MM.1S (cell line): ENCODE results near the gene ALKBH2.

ENCODE experiments used
- DNase-seq: peaks from one replicate; pipeline ENCODE4 v3.0.0-alpha.2; 2015
- H2AFZ ChIP-seq: fragments of 300-600 bp; sonication (generic); 2 replicates; pipeline ENCODE4 v1.6.0; 2016; ENCODE audit warnings: antibody characterized with exemption, low read length
- H3F3A ChIP-seq: fragments of 300-600 bp; sonication (generic); 2 replicates; pipeline ENCODE4 v1.6.1; 2016; ENCODE audit warnings: mild to moderate bottlenecking, antibody characterized with exemption, low read length, moderate library complexity, mixed read lengths; ENCODE audit not compliant: insufficient read depth
- H3K27ac ChIP-seq: fragments of 300-600 bp; sonication (generic); 2 replicates; pipeline ENCODE4 v1.5.1; 2016; ENCODE audit warnings: mild to moderate bottlenecking, low read length
- H3K27me3 ChIP-seq: fragments of 300-600 bp; sonication (generic); replicated peaks from 2 replicates; pipeline ENCODE4 v1.6.0; 2016; ENCODE audit warnings: low read length; ENCODE audit not compliant: insufficient read depth
- H3K36me3 ChIP-seq: fragments of 300-600 bp; sonication (generic); replicated peaks from 2 replicates; pipeline ENCODE4 v1.6.1; 2016; ENCODE audit warnings: mild to moderate bottlenecking, low read length, mixed read lengths; ENCODE audit not compliant: insufficient read depth
- H3K4me1 ChIP-seq: fragments of 300-600 bp; sonication (generic); 2 replicates; pipeline ENCODE4 v1.6.1; 2016; ENCODE audit warnings: low read length, mixed read lengths
- H3K4me2 ChIP-seq: fragments of 300-600 bp; sonication (generic); 2 replicates; pipeline ENCODE4 v1.6.0; 2016; ENCODE audit warnings: low read depth, low read length
- H3K4me3 ChIP-seq: fragments of 300-600 bp; sonication (generic); 2 replicates; pipeline ENCODE4 v1.5.1; 2016; ENCODE audit warnings: low read length, mixed read lengths
- H3K79me2 ChIP-seq: fragments of 300-600 bp; sonication (generic); 2 replicates; pipeline ENCODE4 v1.6.1; 2016; ENCODE audit warnings: mixed run types, low read length, mixed read lengths
- H3K9ac ChIP-seq: fragments of 300-600 bp; sonication (generic); 2 replicates; pipeline ENCODE4 v1.6.1; 2016; ENCODE audit warnings: low read length, mixed read lengths
- H3K9me2 ChIP-seq: fragments of 300-600 bp; sonication (generic); replicated peaks from 2 replicates; pipeline ENCODE4 v1.6.1; 2016; ENCODE audit warnings: mild to moderate bottlenecking, low read length, mixed read lengths; ENCODE audit not compliant: insufficient read depth
- H3K9me3 ChIP-seq: fragments of 300-600 bp; sonication (generic); replicated peaks from 2 replicates; pipeline ENCODE4 v1.6.1; 2016; ENCODE audit warnings: mild to moderate bottlenecking, low read length, mixed read lengths; ENCODE audit not compliant: insufficient read depth
- H4K20me1 ChIP-seq: fragments of 300-600 bp; sonication (generic); 2 replicates; pipeline ENCODE4 v1.6.1; 2016; ENCODE audit warnings: mild to moderate bottlenecking, low read length, moderate library complexity, mixed read lengths; ENCODE audit not compliant: insufficient read depth
- EZH2 ChIP-seq: fragments of 300-600 bp; sonication (generic); optimal IDR thresholded peaks from 2 replicates; pipeline ENCODE3; 2017; ENCODE audit warnings: low read depth, mild to moderate bottlenecking, antibody characterized with exemption, low read length, mixed read lengths
- EZH2phosphoT487 ChIP-seq: fragments of 300-600 bp; sonication (generic); IDR thresholded peaks from 2 replicates; pipeline ENCODE4 v1.6.1; 2018; ENCODE audit warnings: antibody characterized with exemption, low read length
- TF ChIP-seq, protein P1 (sequence below): fragments of 300-600 bp; sonication (generic); IDR thresholded peaks from 2 replicates; pipeline ENCODE4 v1.5.1; 2016; ENCODE audit warnings: antibody characterized with exemption, low read length, mixed read lengths

The ALKBH2 gene

DNA sequence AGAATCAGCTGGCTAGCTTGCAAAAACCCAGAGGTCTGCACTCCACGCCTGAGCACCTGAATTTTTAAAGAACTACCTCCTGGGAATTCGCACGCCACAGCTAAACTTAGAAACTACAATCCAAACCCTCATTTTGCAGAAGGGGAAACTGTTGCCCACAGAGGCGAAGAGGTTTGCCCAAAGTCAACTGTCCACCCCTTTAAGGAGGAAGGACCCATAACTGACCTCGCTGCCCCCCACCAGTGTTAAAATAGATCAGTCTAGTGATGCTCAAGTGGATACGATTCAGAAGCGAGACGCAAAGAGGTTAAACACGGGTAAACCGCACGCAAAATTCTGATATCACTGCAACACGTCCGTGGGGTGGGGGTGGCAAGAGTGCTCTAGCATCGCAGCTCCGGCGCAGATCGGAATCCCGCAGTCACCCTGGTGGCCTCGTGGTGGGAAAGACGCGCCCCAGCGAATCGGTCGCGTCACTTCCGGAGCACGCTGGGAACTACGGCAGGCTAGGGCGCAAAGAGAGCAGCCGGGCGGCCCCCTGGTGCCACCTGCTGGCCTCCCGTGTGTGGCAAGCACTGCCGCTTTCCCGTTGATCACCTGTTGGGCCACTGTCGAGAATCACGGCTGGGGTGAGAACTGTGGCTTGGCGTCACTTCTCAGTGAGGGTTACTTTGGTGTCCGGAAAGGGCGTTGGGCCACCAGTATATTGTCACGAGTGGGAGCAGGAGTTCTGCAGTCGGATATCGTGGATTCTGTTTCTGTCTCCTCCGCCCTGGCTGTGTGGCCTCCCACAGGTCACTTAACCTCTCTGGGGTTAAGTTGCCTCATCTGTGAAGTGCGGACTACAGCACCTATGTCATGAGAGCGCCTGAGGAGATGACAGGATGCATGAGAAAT is at the start of gene ALKBH2:
ALKBH2 (minus strand) TSS at position 451 of the 897 bp plus-strand sequence. CDS start 686 bp downstream, outside the sequence.
- Histone ChIP-seq H3K27me3 (no peaks in the 10 kb centered on the region), H3K9me3 (no peaks in the 10 kb centered on the region), H2AFZ (peak within 1 kb of the TSS; percentile 91), H3K9ac (peak within 1 kb of the TSS; percentile 80), H3F3A (no peaks in the 10 kb centered on the region), H3K4me2 (peak within 1 kb of the TSS; percentile 99), H4K20me1 (no peaks in the 10 kb centered on the region), H3K4me1 (peaks cover 19% of the 10 kb centered on the region), H3K36me3 (no peaks in the 10 kb centered on the region), H3K9me2 (no peaks in the 10 kb centered on the region), H3K79me2 (peaks cover 30% of the 10 kb centered on the region), H3K27ac (peak within 1 kb of the TSS; percentile 41; the same call in 1 of the 2 replicates), H3K4me3 (peak within 1 kb of the TSS; percentile 86)
- TF ChIP-seq, protein P1, sequence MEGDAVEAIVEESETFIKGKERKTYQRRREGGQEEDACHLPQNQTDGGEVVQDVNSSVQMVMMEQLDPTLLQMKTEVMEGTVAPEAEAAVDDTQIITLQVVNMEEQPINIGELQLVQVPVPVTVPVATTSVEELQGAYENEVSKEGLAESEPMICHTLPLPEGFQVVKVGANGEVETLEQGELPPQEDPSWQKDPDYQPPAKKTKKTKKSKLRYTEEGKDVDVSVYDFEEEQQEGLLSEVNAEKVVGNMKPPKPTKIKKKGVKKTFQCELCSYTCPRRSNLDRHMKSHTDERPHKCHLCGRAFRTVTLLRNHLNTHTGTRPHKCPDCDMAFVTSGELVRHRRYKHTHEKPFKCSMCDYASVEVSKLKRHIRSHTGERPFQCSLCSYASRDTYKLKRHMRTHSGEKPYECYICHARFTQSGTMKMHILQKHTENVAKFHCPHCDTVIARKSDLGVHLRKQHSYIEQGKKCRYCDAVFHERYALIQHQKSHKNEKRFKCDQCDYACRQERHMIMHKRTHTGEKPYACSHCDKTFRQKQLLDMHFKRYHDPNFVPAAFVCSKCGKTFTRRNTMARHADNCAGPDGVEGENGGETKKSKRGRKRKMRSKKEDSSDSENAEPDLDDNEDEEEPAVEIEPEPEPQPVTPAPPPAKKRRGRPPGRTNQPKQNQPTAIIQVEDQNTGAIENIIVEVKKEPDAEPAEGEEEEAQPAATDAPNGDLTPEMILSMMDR: peak; percentile 92
- TF ChIP-seq EZH2: no peak
- DNase-seq: peak; percentile 96

DNA sequence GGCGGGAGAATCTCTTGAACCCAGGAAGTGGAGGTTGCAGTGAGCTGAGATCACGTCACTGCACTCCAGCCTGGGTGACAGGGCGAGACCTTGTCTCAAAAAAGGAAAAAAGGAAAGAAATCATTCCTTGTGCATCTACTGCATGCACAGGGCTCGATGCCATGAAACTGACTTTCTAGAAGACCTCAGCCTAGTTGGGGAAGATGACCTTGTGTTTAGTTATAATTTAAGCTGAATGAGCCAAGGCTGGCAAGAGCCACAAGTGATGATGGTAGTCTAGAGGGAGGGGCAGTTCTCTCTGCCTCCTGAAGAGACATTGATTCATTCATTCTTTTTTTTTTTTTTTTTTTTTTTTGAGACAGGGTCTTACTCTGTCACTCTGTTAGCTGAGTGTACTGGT is 47.3 kb upstream of the ALKBH2 start:
- Histone ChIP-seq H3K4me2 (no peak overlapping the region), H3K27me3 (no peaks in the 10 kb centered on the region), H3K9me3 (no peaks in the 10 kb centered on the region), H3K9me2 (no peaks in the 10 kb centered on the region), H3K27ac (no peak overlapping the region), H3K4me1 (peaks cover 6% of the 10 kb centered on the region), H3F3A (no peaks in the 10 kb centered on the region), H3K36me3 (no peaks in the 10 kb centered on the region), H2AFZ (no peak overlapping the region), H4K20me1 (no peaks in the 10 kb centered on the region), H3K9ac (no peak overlapping the region), H3K4me3 (no peak overlapping the region), H3K79me2 (no peaks in the 10 kb centered on the region)
- no peak for TF ChIP-seq EZH2phosphoT487
- DNase-seq: no peak

DNA sequence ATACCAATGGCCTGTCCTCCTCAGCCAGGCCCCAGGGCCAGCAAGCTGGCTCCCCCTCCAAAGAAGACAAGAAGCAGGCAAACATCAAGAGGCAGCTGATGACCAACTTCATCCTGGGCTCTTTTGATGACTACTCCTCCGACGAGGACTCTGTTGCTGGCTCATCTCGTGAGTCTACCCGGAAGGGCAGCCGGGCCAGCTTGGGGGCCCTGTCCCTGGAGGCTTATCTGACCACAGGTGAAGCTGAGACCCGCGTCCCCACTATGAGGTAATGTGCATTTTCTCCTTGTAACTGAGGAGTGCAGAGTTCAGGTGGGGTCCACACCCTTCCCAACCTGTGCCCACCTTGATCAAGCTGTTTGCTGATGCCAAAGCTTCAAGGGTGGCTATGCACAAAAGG is 46.5 kb upstream of the ALKBH2 start:
- no peak for DNase-seq
- H3K27ac ChIP-seq: no peak overlapping the region
- no peaks in the 10 kb centered on the region for H3K9me3 ChIP-seq
- no peaks in the 10 kb centered on the region for H3F3A ChIP-seq
- H3K27me3 ChIP-seq: no peaks in the 10 kb centered on the region
- H3K4me1 ChIP-seq: peaks cover 6% of the 10 kb centered on the region
- no peaks in the 10 kb centered on the region for H3K36me3 ChIP-seq
- H3K4me2 ChIP-seq: no peak overlapping the region
- H3K9me2 ChIP-seq: no peaks in the 10 kb centered on the region
- no peak overlapping the region for H2AFZ ChIP-seq
- TF ChIP-seq EZH2 (no peak), EZH2phosphoT487 (no peak)
- TF ChIP-seq, protein P1: no peak
- H3K4me3 ChIP-seq: no peak overlapping the region
- H4K20me1 ChIP-seq: no peaks in the 10 kb centered on the region
- no peak overlapping the region for H3K9ac ChIP-seq
- H3K79me2 ChIP-seq: no peaks in the 10 kb centered on the region

DNA sequence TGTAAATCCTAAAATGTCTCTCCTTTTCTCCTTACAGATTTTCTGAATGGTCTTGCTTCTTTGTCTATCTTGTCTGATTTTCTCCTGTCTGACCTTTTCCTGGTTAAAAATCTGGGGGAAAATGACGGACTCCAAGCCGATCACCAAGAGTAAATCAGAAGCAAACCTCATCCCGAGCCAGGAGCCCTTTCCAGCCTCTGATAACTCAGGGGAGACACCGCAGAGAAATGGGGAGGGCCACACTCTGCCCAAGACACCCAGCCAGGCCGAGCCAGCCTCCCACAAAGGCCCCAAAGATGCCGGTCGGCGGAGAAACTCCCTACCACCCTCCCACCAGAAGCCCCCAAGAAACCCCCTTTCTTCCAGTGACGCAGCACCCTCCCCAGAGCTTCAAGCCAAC is 46.1 kb upstream of the ALKBH2 start:
- no peaks in the 10 kb centered on the region for H4K20me1 ChIP-seq
- TF ChIP-seq EZH2phosphoT487 (no peak), EZH2 (no peak)
- TF ChIP-seq, protein P1: no peak
- H3F3A ChIP-seq: no peaks in the 10 kb centered on the region
- H3K4me2 ChIP-seq: no peak overlapping the region
- H3K9ac ChIP-seq: no peak overlapping the region
- no peak for DNase-seq
- H3K9me2 ChIP-seq: no peaks in the 10 kb centered on the region
- peaks cover 6% of the 10 kb centered on the region for H3K4me1 ChIP-seq
- H3K27ac ChIP-seq: no peak overlapping the region
- H3K36me3 ChIP-seq: no peaks in the 10 kb centered on the region
- peaks cover under 1% of the 10 kb centered on the region; the same call in 1 of the 2 replicates for H3K79me2 ChIP-seq
- H3K9me3 ChIP-seq: no peaks in the 10 kb centered on the region
- H3K27me3 ChIP-seq: no peaks in the 10 kb centered on the region
- no peak overlapping the region for H3K4me3 ChIP-seq
- no peak overlapping the region for H2AFZ ChIP-seq
